Adrenal gland (tissue), 5 donors: ENCODE measurements around the gene KIT.

Experiments
- POLR2A ChIP-seq, 2 donors: fragments of 450-650 bp; IDR thresholded peaks; one replicate each; pipeline ENCODE4 v1.6.1; 2017; ENCODE audit warnings: antibody characterized with exemption in 2 of 2, mild to moderate bottlenecking in 2 of 2, moderate library complexity in 1 of 2
- TF ChIP-seq, protein P1 (sequence below), 6 experiments: fragments of 450-650 bp in 4 of 6; fragments of 200-600 bp in 2 of 6; sonication (generic) in 1 of 6; IDR thresholded peaks; 1 replicate in 5 of 6; 2 replicates in 1 of 6; pipeline versions ENCODE4 v1.5.1 to v1.8.0; 2016 to 2021; ENCODE audit warnings: antibody characterized with exemption in 6 of 6, mild to moderate bottlenecking in 2 of 6, moderate library complexity in 1 of 6
- donor health status: DM: no; HTN: no; CAD: no.

DNA sequence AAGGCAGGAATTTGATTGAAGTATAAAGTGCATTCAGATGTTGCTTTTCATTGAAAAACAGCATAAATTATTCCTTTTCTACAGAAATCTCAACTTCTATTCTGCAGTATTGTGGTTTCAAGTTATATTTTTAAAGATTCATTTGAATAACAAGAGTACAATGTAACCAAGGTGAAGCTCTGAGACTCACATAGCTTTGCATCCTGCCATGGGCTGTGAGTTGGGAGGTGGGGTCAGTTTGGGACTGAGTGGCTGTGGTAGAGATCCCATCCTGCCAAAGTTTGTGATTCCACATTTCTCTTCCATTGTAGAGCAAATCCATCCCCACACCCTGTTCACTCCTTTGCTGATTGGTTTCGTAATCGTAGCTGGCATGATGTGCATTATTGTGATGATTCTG lies 69.2 kb downstream of the KIT start:
- TF ChIP-seq POLR2A (IDR thresholded peaks at IDR 0.05), result no peak
- TF ChIP-seq, protein P1, sequence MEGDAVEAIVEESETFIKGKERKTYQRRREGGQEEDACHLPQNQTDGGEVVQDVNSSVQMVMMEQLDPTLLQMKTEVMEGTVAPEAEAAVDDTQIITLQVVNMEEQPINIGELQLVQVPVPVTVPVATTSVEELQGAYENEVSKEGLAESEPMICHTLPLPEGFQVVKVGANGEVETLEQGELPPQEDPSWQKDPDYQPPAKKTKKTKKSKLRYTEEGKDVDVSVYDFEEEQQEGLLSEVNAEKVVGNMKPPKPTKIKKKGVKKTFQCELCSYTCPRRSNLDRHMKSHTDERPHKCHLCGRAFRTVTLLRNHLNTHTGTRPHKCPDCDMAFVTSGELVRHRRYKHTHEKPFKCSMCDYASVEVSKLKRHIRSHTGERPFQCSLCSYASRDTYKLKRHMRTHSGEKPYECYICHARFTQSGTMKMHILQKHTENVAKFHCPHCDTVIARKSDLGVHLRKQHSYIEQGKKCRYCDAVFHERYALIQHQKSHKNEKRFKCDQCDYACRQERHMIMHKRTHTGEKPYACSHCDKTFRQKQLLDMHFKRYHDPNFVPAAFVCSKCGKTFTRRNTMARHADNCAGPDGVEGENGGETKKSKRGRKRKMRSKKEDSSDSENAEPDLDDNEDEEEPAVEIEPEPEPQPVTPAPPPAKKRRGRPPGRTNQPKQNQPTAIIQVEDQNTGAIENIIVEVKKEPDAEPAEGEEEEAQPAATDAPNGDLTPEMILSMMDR (IDR thresholded peaks at IDR 0.05), result no peak
